GM18511 (cell line): Measurements from ENCODE around the gene SLC25A52.
"Not testable (repeated sequence)": the region's sequence is repeated elsewhere in the genome, so short reads cannot be mapped to it uniquely, and the experiment has no call there.

Experiments used
- ATAC-seq: cut with Tn5 transposase; IDR thresholded peaks from one replicate; pipeline ENCODE4 v1.9.1; 2021; ENCODE audit warnings: mild to moderate bottlenecking, moderate library complexity; ENCODE audit not compliant: unreplicated experiment

The SLC25A52 gene

GRCh38 chr18:31760695-31761094 is at the start of gene SLC25A52:
Gene SLC25A52 (minus strand): TSS chr18:31760880. CDS start chr18:31760661, 219 bp downstream.
- no peak for ATAC-seq

- not testable (repeated sequence) for ATAC-seq
Observed at GRCh38 chr18:31809049-31809448, 48.4 kb upstream of the SLC25A52 start.

GRCh38 chr18:31801078-31801477 is 40.4 kb upstream of the SLC25A52 start:
- no peak for ATAC-seq

GRCh38 chr18:31799257-31799656 is 38.6 kb upstream of the SLC25A52 start:
- ATAC-seq = not testable (repeated sequence)

GRCh38 chr18:31798399-31798798 is 37.7 kb upstream of the SLC25A52 start:
- ATAC-seq = no peak

GRCh38 chr18:31795747-31796146 is 35.1 kb upstream of the SLC25A52 start:
- no peak for ATAC-seq

- no peak for ATAC-seq
Observed at GRCh38 chr18:31793531-31793930, 32.9 kb upstream of the SLC25A52 start.

- ATAC-seq = no peak
Observed at GRCh38 chr18:31792580-31792911, 31.9 kb upstream of the SLC25A52 start.

- peak; percentile 97 for ATAC-seq
Observed at GRCh38 chr18:31791817-31792579, 31.3 kb upstream of the SLC25A52 start.

GRCh38 chr18:31789409-31789808 is 28.7 kb upstream of the SLC25A52 start:
- ATAC-seq = no peak

- ATAC-seq = no peak
Observed at GRCh38 chr18:31783059-31783458, 22.4 kb upstream of the SLC25A52 start.

GRCh38 chr18:31778391-31778950 is 17.8 kb upstream of the SLC25A52 start:
- no peak for ATAC-seq

GRCh38 chr18:31776093-31776492 is 15.4 kb upstream of the SLC25A52 start:
- ATAC-seq = no peak

GRCh38 chr18:31774962-31775361 is 14.3 kb upstream of the SLC25A52 start:
- peak; percentile 9 for ATAC-seq

- ATAC-seq = peak; percentile 94
Observed at GRCh38 chr18:31774477-31774785, 13.8 kb upstream of the SLC25A52 start.

GRCh38 chr18:31773774-31774476 is 13.2 kb upstream of the SLC25A52 start:
- ATAC-seq = peak; percentile 30

- no peak for ATAC-seq
Observed at GRCh38 chr18:31772699-31773098, 12.0 kb upstream of the SLC25A52 start.

GRCh38 chr18:31750273-31750672 is 10.4 kb downstream of the SLC25A52 start:
- no peak for ATAC-seq

- no peak for ATAC-seq
Observed at GRCh38 chr18:31746396-31746795, 14.3 kb downstream of the SLC25A52 start.

- ATAC-seq = no peak
Observed at GRCh38 chr18:31744321-31745067, 16.2 kb downstream of the SLC25A52 start.

GRCh38 chr18:31743600-31743999 is 17.1 kb downstream of the SLC25A52 start:
- ATAC-seq = not testable (repeated sequence)
